ENCODE data around the gene GRM3.

- no peak for TF ChIP-seq POLR2AphosphoS5 (IDR thresholded peaks at IDR 0.05)
- TF ChIP-seq POLR2A (IDR thresholded peaks at IDR 0.05) = no peak
- TF ChIP-seq CTCF (IDR thresholded peaks at IDR 0.05) = no peak
Measured at GRCh38 chr7:86773309-86773708, 129.6 kb downstream of the GRM3 start.

All from breast epithelium (tissue), 3 donors.